ENCODE results near the gene IFNAR2.
"Not testable (repeated sequence)": the region's sequence is repeated elsewhere in the genome, so short reads cannot be mapped to it uniquely, and the experiment has no call there.

The IFNAR2 gene

GRCh38 chr21:33237486-33237885, 7.7 kb downstream of the IFNAR2 start:
- TF ChIP-seq, protein P1, sequence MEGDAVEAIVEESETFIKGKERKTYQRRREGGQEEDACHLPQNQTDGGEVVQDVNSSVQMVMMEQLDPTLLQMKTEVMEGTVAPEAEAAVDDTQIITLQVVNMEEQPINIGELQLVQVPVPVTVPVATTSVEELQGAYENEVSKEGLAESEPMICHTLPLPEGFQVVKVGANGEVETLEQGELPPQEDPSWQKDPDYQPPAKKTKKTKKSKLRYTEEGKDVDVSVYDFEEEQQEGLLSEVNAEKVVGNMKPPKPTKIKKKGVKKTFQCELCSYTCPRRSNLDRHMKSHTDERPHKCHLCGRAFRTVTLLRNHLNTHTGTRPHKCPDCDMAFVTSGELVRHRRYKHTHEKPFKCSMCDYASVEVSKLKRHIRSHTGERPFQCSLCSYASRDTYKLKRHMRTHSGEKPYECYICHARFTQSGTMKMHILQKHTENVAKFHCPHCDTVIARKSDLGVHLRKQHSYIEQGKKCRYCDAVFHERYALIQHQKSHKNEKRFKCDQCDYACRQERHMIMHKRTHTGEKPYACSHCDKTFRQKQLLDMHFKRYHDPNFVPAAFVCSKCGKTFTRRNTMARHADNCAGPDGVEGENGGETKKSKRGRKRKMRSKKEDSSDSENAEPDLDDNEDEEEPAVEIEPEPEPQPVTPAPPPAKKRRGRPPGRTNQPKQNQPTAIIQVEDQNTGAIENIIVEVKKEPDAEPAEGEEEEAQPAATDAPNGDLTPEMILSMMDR (IDR thresholded peaks at IDR 0.05; ENCODE audit: insufficient read depth, missing control alignments) = no peak
- FAIRE-seq (no peak), DNase-seq (ENCODE audit: insufficient read length, low spot score) (no peak)

DNA sequence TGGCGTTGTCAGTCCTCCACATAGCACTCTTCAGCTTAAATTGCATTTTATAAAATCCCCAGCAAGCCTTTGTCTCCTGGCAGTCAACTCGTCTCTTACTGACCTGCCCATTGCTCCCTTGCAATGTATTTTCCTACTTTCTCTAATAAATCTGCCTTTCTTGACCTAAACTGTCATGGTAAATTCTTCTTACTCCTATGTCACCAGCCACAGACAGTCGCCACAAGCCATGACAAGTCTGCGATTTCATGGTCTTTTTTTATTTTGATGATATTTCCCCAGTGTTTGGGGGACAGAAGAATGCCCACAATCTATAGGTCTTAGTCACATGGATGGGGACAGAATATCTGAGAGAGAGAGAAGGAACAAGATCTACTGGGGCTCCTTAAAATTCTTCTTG, 8.4 kb downstream of the IFNAR2 start:
- TF ChIP-seq, protein P1 (IDR thresholded peaks at IDR 0.05; ENCODE audit: insufficient read depth, missing control alignments) = no peak
- no peak for DNase-seq (ENCODE audit: insufficient read length, low spot score)
- no peak for FAIRE-seq

- DNase-seq (ENCODE audit: insufficient read length, low spot score) = no peak
- FAIRE-seq = no peak
- TF ChIP-seq, protein P1 (IDR thresholded peaks at IDR 0.05; ENCODE audit: insufficient read depth, missing control alignments) = no peak
Measured at GRCh38 chr21:33238565-33239255, 9.0 kb downstream of the IFNAR2 start.

DNA sequence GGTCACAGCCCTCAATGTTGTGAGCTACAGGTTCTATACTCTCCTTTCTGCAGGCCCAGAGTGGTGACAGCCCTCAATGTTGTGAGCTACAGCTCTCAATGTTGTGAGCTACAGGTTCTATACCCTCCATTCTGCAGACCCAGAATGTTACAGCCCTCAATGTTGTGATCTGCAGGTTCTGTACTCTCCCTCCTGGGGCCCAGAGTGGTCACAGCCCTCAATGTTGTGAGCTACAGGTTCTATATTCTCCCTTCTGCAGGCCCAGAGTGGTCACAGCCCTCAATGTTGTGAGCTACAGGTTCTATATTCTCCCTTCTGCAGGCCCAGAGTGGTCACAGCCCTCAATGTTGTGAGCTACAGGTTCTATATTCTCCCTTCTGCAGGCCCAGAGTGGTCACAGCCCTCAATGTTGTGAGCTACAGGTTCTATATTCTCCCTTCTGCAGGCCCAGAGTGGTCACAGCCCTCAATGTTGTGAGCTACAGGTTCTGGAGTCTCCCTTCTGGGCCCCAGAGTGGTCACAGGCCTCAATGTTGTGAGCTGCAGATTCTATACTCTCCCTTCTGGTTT, 9.9 kb downstream of the IFNAR2 start:
- DNase-seq (ENCODE audit: insufficient read length, low spot score); FAIRE-seq: not testable (repeated sequence)

- TF ChIP-seq, protein P1 (IDR thresholded peaks at IDR 0.05; ENCODE audit: insufficient read depth, missing control alignments) = no peak
- no peak for FAIRE-seq
- no peak for DNase-seq (ENCODE audit: insufficient read length, low spot score)
Measured at GRCh38 chr21:33240404-33240803, 10.7 kb downstream of the IFNAR2 start.

GRCh38 chr21:33241846-33242245, 12.1 kb downstream of the IFNAR2 start:
- TF ChIP-seq, protein P1 (IDR thresholded peaks at IDR 0.05; ENCODE audit: insufficient read depth, missing control alignments) = no peak
- DNase-seq (ENCODE audit: insufficient read length, low spot score) (no peak), FAIRE-seq (no peak)

GRCh38 chr21:33242846-33243245, 13.1 kb downstream of the IFNAR2 start:
- DNase-seq (ENCODE audit: insufficient read length, low spot score); FAIRE-seq: not testable (repeated sequence)

- no peak for DNase-seq (ENCODE audit: insufficient read length, low spot score)
- FAIRE-seq = no peak
Measured at GRCh38 chr21:33244082-33244778, 14.5 kb downstream of the IFNAR2 start.

More at GRCh38 chr21:33244082-33244778, 14.5 kb downstream of the IFNAR2 start:
- TF ChIP-seq, protein P1 (IDR thresholded peaks at IDR 0.05; ENCODE audit: insufficient read depth, missing control alignments) = no peak

Measured in D721Med (cell line).